HG03342 (cell line): ENCODE results near the gene CCDC107.

ENCODE experiments used
- ATAC-seq: cut with Tn5 transposase; IDR thresholded peaks from one replicate; pipeline ENCODE4 v1.9.1; 2021; ENCODE audit warnings: mild to moderate bottlenecking, moderate library complexity; ENCODE audit not compliant: unreplicated experiment

Gene CCDC107

DNA sequence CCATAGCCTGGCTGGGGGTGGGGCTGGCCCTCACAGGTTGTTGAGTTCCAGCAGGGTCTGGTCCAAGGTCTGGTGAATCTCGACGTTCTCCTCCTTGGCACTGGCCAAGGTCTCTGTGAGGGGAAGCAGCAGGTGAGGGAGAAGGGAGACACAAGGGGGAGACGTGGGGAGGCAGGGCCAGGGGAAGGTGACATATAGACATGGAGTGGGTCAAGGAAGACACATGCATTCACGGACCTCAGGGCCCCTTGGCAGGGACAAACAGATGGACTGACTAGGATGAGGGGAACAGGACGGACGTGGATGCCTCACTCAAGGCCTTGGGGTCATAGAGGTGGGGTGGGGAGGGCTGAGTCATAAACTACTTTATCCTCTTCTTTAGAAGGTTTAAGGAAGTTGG is 24.0 kb downstream of the CCDC107 start:
- ATAC-seq = no peak

DNA sequence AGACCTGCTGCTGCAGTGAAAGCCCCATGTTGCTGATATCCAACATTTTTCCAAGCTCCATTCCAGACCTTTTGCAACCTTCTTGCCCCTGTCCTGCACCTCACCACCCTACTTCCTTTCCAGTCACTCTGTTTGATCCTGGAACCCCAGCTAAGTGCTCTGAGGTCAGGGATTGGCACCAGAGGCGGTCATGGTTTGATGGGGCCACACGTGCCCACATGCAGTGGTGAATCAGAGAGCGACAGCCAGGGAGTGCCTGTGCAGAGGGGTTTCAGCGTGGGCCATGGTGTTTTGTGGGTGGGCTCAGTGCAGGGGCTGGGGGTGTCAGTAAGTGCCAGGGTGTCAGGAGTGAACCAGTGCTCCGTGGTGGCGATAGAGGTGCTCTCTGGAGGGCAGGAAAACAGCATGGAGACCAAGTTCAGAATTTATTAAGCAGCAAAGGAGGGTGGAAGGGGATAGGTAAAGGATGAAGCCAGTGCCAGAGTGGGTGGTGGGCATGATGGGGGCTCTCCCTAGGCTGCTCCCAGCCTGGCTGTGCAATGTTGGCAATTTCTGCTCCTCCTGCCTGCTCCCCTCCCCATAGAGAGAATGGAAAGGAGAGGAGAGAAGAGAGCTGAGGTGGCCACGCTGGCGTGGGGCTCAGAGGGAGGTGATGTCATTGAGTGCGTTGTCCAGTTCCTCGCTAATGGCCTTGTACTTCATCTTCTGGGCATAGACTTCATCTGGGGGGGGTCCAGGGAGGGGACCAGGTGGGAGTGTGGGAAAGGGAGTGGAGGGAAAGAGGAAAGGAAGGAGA is 24.6 kb downstream of the CCDC107 start:
- no peak for ATAC-seq

DNA sequence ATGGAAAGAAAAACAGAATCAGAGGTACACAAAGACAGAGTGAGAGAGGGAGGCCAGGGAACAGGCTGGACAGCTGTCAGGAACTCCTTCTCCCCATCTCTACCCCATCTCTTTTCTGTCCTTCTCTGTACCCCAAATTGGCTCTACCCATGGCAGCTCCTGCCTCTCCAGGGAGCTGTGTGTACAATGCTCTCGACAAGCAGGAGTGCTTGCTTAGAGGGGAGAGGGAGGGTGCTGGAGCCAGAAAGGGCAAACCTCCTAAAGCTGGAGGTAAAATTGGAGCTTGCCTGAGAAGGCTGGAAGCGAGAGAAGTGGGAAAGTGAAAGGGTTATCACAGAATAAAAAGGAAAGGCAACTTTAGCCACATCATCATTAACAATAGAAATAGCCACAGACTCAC is 25.2 kb downstream of the CCDC107 start:
- no peak for ATAC-seq

DNA sequence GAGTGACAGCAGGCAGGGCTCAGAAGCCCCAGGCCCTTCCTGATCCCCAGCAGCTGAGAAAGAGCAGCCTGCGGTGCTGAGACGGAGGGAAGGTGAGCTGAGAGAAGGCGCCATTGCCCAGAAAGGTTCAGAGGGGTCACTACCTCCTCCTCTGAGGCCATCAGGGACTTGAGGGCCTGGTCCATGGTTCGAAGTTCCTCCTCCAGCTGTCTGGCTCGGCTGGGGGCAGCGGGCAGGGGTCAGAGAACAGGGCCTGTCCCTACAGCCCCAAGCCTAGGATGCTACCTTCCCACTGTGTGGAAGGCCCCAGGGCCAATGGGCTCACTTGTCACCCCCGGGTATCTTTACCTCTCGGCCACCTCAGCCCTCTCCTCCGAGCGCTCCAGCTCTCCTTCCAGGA is 26.8 kb downstream of the CCDC107 start:
- no peak for ATAC-seq

DNA sequence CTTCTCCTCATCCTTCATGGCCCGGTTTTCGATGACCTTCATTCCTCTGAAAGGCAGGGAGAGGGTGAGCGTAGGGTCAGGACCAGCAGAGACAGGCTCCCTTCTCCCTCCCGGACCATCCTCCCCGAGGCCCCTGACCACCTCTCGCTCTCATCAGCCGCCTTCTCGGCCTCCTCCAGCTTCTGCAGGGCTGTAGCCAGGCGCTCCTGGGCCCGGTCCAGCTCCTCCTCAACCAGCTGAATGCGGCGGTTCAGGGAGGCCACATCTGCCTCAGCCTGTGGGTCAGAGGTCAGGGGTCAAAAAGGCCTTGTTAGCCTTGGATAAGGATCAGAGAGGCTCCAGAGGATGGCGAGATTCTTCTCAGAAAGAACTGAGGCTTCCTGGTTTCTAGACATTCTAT is 27.4 kb downstream of the CCDC107 start:
- ATAC-seq = no peak

DNA sequence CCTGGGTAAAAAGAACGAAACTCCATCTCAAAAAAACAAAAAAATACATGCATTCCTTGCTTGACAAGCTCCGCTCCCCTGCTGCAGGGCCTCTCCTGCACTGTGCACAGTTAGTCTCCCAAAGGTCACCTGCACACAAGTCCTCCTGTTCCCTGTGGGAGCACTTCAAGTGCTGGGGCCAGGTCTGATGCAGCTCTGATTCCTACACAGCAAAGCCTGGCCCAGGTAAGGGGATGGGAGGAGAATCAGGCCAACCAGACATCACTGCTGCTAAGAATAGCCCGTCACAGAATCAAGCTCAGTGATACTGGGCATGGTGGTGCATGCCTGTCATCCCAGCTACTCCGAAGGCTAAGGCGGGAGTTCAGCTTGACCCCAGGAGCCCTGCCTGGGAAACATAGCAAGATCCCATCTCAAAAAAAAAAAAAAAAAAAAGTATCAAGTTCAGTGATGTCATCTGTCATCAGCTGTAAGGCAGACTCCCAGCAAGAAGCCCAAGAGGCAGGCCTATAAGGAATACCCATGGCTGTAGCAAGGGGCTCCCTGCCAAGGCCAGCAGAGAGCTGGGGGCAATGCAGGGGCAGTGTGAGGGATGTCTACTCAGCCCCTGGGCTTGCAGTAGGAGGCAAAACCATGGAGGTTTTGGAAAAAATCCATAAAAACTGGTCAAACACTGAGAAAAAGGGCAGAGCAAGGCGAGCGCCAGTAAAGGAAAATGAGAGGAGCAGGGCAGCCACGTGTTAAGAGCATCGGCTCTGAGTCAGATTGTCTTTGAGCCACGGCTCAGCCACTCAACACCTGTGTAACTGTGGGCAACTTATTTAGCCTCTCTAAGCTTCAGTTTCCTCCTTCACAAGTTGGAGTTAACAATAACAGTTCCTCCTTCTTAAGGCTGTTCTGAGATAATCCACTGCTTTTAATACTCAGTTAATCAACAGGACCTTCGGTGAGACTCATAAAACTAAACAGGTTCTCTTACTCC is 28.4 kb downstream of the CCDC107 start:
- ATAC-seq = no peak

DNA sequence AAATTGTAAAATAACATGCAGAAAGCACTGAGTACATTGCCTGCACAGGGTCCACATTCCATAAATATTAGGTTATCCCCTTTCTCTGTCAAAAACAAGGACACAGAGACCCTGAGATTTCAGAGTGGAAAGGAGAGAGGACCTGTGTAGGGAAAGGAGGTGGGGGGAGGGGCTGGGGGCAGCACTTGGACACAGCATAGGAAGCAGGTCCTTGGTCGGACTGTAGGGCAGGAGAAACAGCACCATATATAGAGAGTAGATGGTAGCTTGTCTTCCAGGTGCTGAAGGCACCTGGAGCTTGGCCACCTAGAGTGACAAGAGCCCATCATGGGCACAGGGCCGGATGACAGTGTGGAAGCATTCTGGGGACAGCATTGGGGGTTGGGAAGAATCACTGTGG is 29.2 kb downstream of the CCDC107 start:
- no peak for ATAC-seq

DNA sequence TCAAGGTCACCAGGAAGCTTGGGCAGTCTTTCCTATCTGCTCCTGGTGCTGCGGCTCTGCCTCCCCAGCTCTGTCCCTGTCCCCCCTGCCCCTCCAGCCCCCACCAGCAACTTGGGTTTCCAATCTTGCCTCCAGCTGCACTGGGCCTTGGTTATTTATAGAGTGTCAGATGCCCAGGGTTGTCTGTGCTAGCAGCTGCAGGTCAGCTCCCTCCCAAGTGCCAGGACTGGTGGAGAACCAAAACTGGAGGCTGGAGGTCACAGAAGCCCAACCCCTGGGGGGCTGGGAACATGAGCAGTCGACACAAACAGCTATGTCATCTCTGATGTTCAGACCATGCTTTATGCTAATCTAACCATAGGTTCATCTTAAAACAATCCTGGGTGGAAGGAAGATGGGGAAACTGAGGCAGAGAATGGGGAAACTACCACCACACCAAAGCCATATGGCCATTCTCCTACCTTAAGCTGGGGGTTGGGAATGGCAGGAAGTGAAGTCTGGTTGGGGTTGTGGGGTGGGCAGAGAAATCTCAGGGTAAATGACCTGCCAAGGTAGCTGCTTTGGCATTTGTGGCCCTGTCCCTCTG is 30.0 kb downstream of the CCDC107 start:
- ATAC-seq = no peak

DNA sequence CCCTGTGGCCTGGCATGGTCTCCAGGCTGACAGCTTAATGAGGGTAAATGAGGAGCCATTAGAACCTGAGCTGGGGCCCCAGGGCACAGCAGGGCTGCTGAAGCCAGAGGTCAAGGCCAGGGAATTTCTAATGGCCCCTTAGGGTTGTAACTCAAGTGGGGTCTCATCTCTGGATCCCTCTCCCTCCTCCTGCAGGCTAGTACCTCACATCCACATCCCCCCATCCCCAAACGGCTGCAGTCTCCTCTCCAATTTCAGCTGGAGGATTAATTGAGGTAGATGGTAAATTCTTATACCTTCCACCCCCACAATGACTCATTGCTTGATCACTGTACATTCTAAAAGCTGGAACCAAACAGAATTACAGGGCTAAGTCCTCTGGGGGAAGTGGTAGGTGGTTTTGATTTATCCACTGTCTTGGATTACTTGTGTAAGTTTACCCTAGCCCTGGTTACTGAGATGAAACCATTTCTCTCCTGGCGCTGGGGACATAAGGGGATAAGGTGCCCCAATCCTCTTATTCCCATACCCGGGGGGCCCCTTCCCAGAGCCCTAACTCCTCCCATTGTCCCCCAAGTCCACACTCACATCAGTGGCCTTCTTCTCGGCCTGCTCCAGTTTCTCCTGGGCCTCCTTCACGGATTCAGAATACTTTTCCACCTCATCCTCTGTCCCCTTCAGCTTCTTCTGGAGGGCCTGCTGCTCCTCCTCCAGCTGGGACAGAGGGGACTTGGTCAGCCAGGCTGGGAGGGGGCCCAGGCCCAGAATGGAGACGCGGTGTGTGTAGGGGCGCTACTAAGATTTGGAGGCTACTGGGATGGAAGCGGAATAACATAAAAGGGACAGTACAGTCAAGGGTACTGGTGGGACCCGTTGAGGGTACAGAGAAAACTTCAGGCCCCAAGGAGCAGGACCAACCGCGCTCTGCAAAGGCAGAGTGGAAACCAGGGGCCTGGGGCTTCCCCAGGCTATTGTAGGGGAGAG is 30.8 kb downstream of the CCDC107 start:
- no peak for ATAC-seq

DNA sequence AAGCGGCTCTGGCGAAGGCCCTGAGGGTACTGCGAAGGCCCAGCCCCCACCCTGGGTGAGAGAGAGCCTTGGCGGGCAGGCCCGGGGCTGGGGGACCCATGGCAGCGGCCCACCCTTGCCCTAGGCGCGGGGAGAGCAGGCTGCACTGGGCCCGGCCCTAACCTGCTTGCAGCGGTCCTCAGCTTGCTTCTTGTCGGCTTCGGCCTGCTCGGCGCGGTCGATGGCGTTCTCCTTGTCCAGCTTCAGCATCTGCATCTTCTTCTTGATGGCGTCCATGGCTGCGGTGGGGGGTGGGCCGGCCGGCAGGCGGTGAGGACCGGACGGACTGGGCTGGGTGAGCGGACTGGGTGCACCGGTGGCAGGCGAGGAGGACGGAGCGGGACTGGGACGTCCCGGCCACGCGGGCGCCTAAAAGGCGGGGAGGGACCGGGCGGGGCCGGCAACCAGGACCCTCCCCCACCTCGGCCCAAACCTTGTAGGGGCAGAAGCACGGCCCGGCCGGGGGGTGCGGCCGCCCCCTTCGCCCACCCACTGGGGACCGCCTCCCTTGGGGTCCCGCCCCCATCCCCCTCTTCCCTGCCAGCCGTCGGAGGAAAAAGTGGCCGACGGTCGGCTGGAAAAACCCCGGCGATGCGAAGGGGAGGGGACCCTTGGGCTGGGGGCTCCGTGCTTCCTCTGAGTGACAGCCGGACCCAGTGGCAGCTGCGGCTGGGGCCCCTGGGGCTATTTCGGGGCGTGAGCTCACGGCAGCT is 31.6 kb downstream of the CCDC107 start, which contains the start of gene TPM2:
TPM2 (minus strand) TSS at position 384 of the 752 bp plus-strand sequence; CDS start at position 276, 108 bp downstream.
- ATAC-seq = no peak

DNA sequence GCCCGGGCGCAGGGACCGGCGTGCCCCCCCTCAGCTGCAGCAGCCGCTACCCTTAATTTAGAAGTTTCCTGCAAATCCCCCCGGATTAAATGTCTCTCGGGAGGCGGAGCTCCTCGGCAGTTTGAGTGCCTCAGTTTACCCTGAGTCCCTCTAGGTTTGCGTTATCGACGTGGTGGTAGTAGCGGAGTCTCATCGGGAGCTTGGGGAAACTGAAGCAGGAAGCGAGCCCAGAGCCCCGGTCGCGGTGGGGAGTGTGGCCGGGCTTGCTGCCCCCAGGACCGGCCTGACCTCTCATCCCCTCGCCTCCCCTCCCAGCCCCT is 32.2 kb downstream of the CCDC107 start:
- no peak for ATAC-seq

DNA sequence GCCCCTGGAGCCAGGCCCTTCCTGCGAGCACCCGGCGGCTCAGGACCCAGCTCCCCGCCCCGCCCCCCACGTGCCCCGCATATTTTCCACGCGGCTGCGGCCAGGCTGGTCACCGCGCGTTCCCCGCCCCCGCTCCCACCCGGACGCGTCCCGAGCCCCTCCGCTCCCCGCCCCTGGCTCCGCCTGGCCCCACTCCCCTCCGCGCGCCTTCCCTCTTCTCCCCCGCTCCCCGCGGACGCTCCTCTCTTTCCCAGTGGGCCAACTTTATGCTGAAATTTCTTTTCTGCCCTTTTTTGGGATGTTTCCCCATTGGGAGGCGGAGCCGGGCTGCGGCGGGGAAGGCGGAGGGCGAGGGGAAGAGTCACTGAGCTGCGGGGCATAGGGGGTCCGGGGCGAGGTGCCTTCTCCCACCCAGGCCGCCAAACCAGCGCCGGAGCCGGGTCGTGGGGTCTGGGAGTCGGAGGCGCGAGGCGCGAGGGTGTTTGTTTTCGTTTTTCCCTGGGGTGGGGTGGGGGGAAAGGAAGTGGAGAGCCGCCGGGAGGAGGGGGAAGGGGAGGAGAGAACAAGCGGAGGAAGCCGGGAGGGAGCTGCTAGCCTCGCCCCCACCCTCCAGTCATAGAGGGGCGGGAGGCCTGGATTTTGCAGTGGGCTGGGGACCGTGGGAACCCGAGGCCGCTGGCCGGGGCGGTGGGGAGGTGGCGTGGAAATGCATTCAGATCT is 32.7 kb downstream of the CCDC107 start:
- ATAC-seq = no peak

DNA sequence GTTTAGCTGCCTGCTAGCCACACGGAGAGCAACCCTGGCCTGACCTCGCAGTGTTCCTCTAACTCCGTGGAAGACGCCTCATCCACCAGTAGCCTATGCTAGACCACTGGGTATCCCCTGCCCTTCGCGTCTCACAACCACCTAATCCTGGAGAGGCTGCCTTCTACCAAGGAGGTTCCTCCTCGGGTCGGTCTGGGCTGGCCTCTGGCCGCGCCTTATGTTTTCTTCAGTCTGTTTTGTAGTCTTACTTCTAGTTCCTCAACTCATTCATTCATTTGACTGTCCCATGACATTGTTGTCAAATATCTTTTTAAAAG is 33.2 kb downstream of the CCDC107 start:
- no peak for ATAC-seq

DNA sequence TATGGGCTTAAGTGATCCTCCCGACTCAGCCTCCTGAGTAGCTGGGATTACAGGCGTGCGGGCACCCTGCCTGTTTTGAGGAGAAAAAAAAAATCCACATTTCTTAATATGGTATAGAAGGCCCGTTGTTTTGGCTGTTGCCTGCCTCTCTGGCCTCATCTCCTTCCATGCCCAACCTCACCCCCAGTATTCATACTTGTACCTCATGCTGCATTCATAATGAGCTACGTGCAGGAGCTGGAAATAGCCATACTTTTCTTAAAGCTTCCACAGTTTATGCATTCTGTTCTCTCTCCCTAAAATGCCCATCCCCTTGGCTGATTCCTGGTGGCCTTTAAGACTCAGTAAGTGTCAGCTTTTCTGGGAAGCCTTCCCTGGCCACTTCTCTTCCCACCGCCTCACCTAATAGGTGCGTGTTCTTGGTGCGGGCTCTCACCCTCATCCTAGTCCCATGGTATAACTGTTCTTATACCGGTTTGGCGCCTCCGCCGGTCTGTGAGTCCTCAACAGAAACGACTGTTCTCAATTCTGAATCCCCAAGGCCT is 33.7 kb downstream of the CCDC107 start:
- no peak for ATAC-seq

DNA sequence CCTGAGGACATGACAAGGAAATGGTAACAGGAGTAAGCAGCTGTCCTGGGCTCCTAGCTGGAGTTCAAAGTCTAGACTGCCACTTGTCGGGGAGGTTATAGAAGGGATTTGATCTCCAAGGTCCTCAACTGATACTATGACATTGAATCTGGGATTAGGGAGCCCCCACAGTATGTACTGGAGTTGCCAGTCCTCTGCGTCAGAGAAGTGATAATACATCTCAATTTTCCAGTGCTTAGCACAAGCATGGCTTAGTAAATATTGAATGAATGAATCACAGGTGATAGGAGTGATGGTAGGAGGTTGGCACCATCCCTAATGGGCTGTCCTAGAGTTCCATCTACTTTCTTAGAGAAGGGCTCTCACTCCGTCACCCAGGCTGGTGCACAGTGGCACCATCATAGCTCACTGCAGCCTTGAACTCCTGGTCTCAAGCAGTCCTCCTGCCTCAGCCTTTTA is 37.9 kb downstream of the CCDC107 start:
- no peak for ATAC-seq

DNA sequence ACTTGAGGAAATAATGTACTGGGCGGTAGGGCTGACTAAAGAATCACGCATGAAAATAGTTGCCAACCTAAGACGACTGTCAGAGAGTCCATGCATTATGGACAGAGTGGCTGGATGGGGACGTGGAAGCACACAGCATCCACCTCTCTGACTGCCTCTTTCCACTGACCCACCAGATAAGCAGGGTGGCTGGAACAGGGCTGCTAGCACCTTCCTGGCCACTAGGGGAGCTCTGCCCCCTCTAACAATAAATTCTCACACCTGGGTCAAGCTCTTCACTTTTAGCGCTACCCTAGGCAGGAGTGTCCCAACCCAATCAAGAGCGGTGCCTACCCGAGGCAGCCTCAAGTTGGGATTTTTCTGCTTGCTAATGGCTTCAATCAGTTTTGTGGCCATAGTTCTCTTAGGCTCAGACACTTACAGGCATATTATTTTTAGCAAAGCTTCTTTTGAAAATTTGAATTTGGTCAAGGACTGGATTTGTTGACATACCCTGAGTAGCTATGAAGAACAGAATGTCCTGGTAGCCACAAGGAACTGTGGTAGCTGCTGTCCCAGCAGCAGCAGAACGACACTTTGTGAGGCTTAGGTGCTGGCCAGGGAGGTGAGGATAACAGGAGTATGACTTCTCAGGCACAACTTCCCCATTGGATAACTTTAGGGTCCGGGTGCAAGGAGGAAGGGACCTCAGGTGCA is 38.6 kb downstream of the CCDC107 start:
- ATAC-seq = peak; percentile 70

DNA sequence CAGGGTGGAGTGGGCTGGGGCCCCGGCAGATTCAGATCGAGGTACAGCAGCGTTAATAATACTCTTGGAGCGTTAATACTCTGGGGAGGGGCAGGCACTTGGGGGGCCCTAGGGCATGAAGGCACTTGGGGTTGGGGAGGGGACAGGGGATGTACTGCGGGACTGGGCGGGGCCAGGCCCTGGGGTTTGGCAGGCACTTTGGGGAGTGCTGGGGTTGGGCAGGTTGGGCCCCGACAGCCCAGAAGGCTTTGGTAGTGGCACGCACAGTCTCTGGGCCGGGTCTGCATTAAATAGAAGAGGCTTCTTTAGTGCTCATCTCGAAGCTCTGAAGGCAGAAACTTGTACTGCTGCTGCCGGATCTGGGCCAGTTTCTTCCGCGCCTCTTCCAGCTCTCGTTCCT is 39.4 kb downstream of the CCDC107 start:
- no peak for ATAC-seq

DNA sequence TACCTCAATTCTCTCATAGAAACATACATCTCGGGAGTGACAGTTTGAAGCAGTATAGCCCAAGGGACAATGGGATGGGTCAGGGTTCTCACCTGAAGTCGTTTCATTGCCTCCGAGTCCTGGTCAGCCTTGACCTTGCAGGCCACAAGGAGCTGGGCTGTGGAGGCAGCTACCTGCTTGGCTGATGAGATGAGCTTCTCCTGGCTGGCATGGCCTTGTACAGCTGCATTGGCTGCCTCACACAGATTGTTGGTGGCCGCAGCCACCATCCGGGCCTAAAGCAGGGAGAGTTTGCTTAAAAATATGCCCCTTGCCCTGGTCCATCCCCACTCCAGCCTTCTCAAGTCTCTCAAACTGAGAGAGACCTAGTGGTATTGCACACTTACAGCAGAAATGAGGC is 40.1 kb downstream of the CCDC107 start:
- no peak for ATAC-seq
